H9 (cell line): ENCODE measurements around the gene LPP. TPM values are rescaled to one million over a fixed set of nuclear protein-coding genes. Genes with fewer than 3 reads are reported as not detected.

ENCODE experiments used
- DNase-seq: peaks from one replicate; pipeline ENCODE4 v3.0.0-alpha.2; 2017
- H2AFZ ChIP-seq: one replicate; pipeline ENCODE4 v1.6.1; 2013; ENCODE audit warnings: mild to moderate bottlenecking, low read length, control low read depth, moderate library complexity
- H2AK5ac ChIP-seq: 2 replicates; pipeline ENCODE4 v1.6.1; 2013; ENCODE audit warnings: low read length, control low read depth, mixed read lengths; ENCODE audit not compliant: insufficient read length
- H2BK120ac ChIP-seq: one replicate; pipeline ENCODE4 v1.6.1; 2013; ENCODE audit warnings: low read depth, mild to moderate bottlenecking, low read length, control low read depth, inconsistent platforms; ENCODE audit not compliant: poor library complexity, severe bottlenecking
- H2BK12ac ChIP-seq: 2 replicates; pipeline ENCODE4 v1.6.1; 2013; ENCODE audit warnings: low read length, control low read depth, mixed read lengths, low read depth; ENCODE audit not compliant: insufficient read length
- H2BK15ac ChIP-seq: 2 replicates; pipeline ENCODE4 v1.6.1; 2013; ENCODE audit warnings: low read depth, low read length, control low read depth
- H2BK20ac ChIP-seq: one replicate; pipeline ENCODE4 v1.6.1; 2013; ENCODE audit warnings: low read depth, mild to moderate bottlenecking, low read length, control low read depth, inconsistent platforms; ENCODE audit not compliant: poor library complexity, severe bottlenecking
- H2BK5ac ChIP-seq: 2 replicates; pipeline ENCODE4 v1.6.1; 2013; ENCODE audit warnings: low read length, control low read depth, mixed read lengths; ENCODE audit not compliant: insufficient read length
- H3K14ac ChIP-seq: 2 replicates; pipeline ENCODE4 v1.6.1; 2013; ENCODE audit warnings: low read length, control low read depth; ENCODE audit not compliant: insufficient read depth
- H3K18ac ChIP-seq: 2 replicates; pipeline ENCODE4 v1.6.1; 2013; ENCODE audit warnings: low read depth, mild to moderate bottlenecking, mixed read lengths, low read length, control low read depth; ENCODE audit not compliant: insufficient read length
- H3K23ac ChIP-seq: 2 replicates; pipeline ENCODE4 v1.6.1; 2013; ENCODE audit warnings: low read length, control low read depth, mixed read lengths, low read depth; ENCODE audit not compliant: insufficient read length
- H3K23me2 ChIP-seq: 2 replicates; pipeline ENCODE4 v1.6.1; 2013; ENCODE audit warnings: low read depth, mild to moderate bottlenecking, mixed read lengths, low read length, control low read depth; ENCODE audit not compliant: insufficient read length, poor library complexity, severe bottlenecking
- H3K27ac ChIP-seq: 2 replicates; pipeline ENCODE4 v1.5.1; 2013; ENCODE audit warnings: low read length, control low read depth, mixed read lengths, low read depth; ENCODE audit not compliant: insufficient read length
- H3K27me3 ChIP-seq: 2 replicates; pipeline ENCODE4 v1.6.1; 2013; ENCODE audit warnings: low read length, control low read depth, inconsistent platforms; ENCODE audit not compliant: insufficient read depth
- H3K4ac ChIP-seq: 2 replicates; pipeline ENCODE4 v1.6.1; 2013; ENCODE audit warnings: low read depth, mild to moderate bottlenecking, control low read depth, inconsistent platforms, low read length, moderate library complexity
- H3K4me1 ChIP-seq: 2 replicates; pipeline ENCODE4 v1.6.1; 2013; ENCODE audit warnings: low read length, control low read depth, inconsistent platforms; ENCODE audit not compliant: insufficient read depth
- H3K4me2 ChIP-seq: 2 replicates; pipeline ENCODE4 v1.6.1; 2013; ENCODE audit warnings: low read length, control low read depth, mixed read lengths; ENCODE audit not compliant: insufficient read length, insufficient read depth
- H3K56ac ChIP-seq: 2 replicates; pipeline ENCODE4 v1.6.1; 2013; ENCODE audit warnings: low read depth, mild to moderate bottlenecking, mixed read lengths, low read length, control low read depth; ENCODE audit not compliant: insufficient read length
- H3K79me1 ChIP-seq: 2 replicates; pipeline ENCODE4 v1.6.1; 2013; ENCODE audit warnings: low read depth, mild to moderate bottlenecking, moderate library complexity, low read length, control low read depth, inconsistent platforms; ENCODE audit not compliant: insufficient read depth, poor library complexity, severe bottlenecking
- H3K79me2 ChIP-seq: 2 replicates; pipeline ENCODE4 v1.6.1; 2013; ENCODE audit warnings: low read length, control low read depth, inconsistent platforms; ENCODE audit not compliant: insufficient read depth
- H3K9ac ChIP-seq: 2 replicates; pipeline ENCODE4 v1.6.1; 2013; ENCODE audit warnings: low read length, control low read depth, mixed read lengths; ENCODE audit not compliant: insufficient read length; ENCODE audit errors: extremely low read depth
- H3K9me3 ChIP-seq: one replicate; pipeline ENCODE4 v1.6.1; 2013; ENCODE audit warnings: low read depth, low read length, inconsistent platforms; ENCODE audit not compliant: control insufficient read depth
- H3T11ph ChIP-seq: one replicate; pipeline ENCODE4 v1.6.1; 2013; ENCODE audit warnings: mild to moderate bottlenecking, low read length, control low read depth, inconsistent platforms
- H4K20me1 ChIP-seq: one replicate; pipeline ENCODE4 v1.6.1; 2013; ENCODE audit not compliant: control insufficient read depth, insufficient read length, insufficient read depth
- H4K5ac ChIP-seq: 2 replicates; pipeline ENCODE4 v1.6.1; 2013; ENCODE audit warnings: low read depth, mild to moderate bottlenecking, mixed read lengths, low read length, control low read depth; ENCODE audit not compliant: insufficient read length
- H4K8ac ChIP-seq: replicated peaks from 2 replicates; pipeline ENCODE4 v1.6.1; 2013; ENCODE audit warnings: low read length, control low read depth, mixed read lengths, low read depth; ENCODE audit not compliant: insufficient read length
- H4K91ac ChIP-seq: 2 replicates; pipeline ENCODE4 v1.6.1; 2013; ENCODE audit warnings: low read depth, mild to moderate bottlenecking, moderate library complexity, mixed read lengths, low read length, control low read depth; ENCODE audit not compliant: insufficient read length
- H3K27ac Mint-ChIP-seq, 3 experiments: 2 replicates in 2 of 3; 3 replicates in 1 of 3; pipeline ENCODE4 v1.8.0; 2020 to 2021; ENCODE audit warnings: mixed read lengths in 3 of 3, mild to moderate bottlenecking in 1 of 3, moderate library complexity in 1 of 3
- H3K27me3 Mint-ChIP-seq: 2 replicates; pipeline ENCODE4 v1.8.0; 2021; ENCODE audit warnings: low read depth, mild to moderate bottlenecking, moderate library complexity, mixed read lengths
- H3K36me3 Mint-ChIP-seq, 3 experiments: 2 replicates in 2 of 3; 3 replicates in 1 of 3; pipeline ENCODE4 v1.8.0; 2020 to 2021; ENCODE audit warnings: low read depth in 3 of 3, mixed read lengths in 3 of 3; ENCODE audit not compliant: insufficient read depth in 1 of 3
- H3K4me1 Mint-ChIP-seq, 2 experiments: 2 replicates each; pipeline ENCODE4 v1.8.0; 2020; ENCODE audit warnings: mixed read lengths in 2 of 2
- H3K4me3 Mint-ChIP-seq, 2 experiments: 2 replicates in 1 of 2; 3 replicates in 1 of 2; pipeline ENCODE4 v1.8.0; 2020 to 2021; ENCODE audit warnings: mild to moderate bottlenecking in 2 of 2, mixed read lengths in 2 of 2, moderate library complexity in 1 of 2
- H3K9me3 Mint-ChIP-seq, 2 experiments: 2 replicates in 1 of 2; 3 replicates in 1 of 2; pipeline ENCODE4 v1.8.0; 2020; ENCODE audit warnings: mild to moderate bottlenecking in 2 of 2, mixed read lengths in 2 of 2, moderate library complexity in 1 of 2
- total RNA-seq: library from RNA; stranded (reverse); gene quantifications from 2 replicates; pipeline ENCODE4 v1.2.1, GENCODE V29; 2021
- TF ChIP-seq, protein P1 (sequence below): fragments of 200-600 bp; sonication (generic); conservative IDR thresholded peaks from 3 replicates; pipeline ENCODE4 v1.8.0; 2021; ENCODE audit warnings: antibody characterized with exemption, mild to moderate bottlenecking

LPP gene
- total RNA-seq, 1 experiment from 2014 or later: 64.6 TPM

DNA sequence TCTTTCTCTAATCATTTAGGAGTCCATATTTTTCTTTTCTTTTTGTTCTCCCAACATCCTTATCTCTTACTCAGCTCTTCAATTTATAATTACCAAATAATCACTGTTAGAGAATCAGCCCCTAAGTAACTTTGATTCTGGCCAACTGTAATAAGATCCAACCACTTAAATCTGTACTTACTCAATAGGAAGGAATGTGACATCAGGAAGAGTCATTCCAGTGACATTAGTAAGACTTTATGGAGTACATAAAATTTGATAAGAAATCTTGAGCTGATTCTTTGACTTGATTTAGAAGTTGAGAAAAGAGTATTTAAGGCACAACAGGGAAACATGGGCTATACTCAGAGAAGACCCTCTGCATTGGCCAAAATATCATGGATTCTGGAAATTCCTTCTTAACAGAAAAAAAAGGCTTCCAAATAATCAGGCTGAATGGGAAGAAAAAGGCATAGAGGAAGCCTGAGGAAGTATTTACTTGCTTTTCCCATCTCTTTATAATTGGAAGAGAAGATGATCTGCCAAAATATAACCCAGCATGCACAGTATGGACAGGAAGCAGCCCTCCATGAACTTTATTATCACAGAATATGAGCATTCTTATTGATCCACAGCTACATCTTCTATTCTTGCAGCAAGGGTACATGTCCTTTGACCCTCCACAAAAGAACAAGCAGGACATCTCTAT is 728.1 kb downstream of the LPP start:
- Histone ChIP-seq H2BK5ac (no peak overlapping the region), H3K4me1 (no peaks in the 10 kb centered on the region), H3K27ac (no peak overlapping the region), H3K4me2 (no peak overlapping the region), H4K5ac (no peak overlapping the region), H2BK12ac (no peak overlapping the region), H3K9ac (no peak overlapping the region), H2BK20ac (no peak overlapping the region), H3K79me1 (no peaks in the 10 kb centered on the region), H4K91ac (no peak overlapping the region), H4K8ac (no peak overlapping the region), H3K79me2 (no peaks in the 10 kb centered on the region), H2BK15ac (no peak overlapping the region), H3K4ac (no peak overlapping the region), H2AFZ (no peak overlapping the region), H2AK5ac (no peak overlapping the region), H3K14ac (no peak overlapping the region), H3K9me3 (no peaks in the 10 kb centered on the region), H3K18ac (no peak overlapping the region), H3K23me2 (no peaks in the 10 kb centered on the region), H3T11ph (no peak overlapping the region), H3K56ac (no peak overlapping the region), H3K23ac (no peak overlapping the region), H4K20me1 (no peaks in the 10 kb centered on the region), H3K27me3 (no peaks in the 10 kb centered on the region), H2BK120ac (no peak overlapping the region)
- Mint-ChIP-seq H3K27me3 (no peaks in the 10 kb centered on the region), H3K27ac (no peak overlapping the region), H3K4me1 (no peaks in the 10 kb centered on the region), H3K4me3 (no peak overlapping the region), H3K9me3 (no peaks in the 10 kb centered on the region), H3K36me3 (no peaks in the 10 kb centered on the region)
- TF ChIP-seq, protein P1, sequence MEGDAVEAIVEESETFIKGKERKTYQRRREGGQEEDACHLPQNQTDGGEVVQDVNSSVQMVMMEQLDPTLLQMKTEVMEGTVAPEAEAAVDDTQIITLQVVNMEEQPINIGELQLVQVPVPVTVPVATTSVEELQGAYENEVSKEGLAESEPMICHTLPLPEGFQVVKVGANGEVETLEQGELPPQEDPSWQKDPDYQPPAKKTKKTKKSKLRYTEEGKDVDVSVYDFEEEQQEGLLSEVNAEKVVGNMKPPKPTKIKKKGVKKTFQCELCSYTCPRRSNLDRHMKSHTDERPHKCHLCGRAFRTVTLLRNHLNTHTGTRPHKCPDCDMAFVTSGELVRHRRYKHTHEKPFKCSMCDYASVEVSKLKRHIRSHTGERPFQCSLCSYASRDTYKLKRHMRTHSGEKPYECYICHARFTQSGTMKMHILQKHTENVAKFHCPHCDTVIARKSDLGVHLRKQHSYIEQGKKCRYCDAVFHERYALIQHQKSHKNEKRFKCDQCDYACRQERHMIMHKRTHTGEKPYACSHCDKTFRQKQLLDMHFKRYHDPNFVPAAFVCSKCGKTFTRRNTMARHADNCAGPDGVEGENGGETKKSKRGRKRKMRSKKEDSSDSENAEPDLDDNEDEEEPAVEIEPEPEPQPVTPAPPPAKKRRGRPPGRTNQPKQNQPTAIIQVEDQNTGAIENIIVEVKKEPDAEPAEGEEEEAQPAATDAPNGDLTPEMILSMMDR: no peak
- no peak for DNase-seq
